CD4-positive, alpha-beta T cell (primary cell): Measurements from ENCODE around the gene RHBDF1. TPM values are rescaled to one million over a fixed set of nuclear protein-coding genes. Genes with fewer than 3 reads are reported as not detected.
A peak's percentile ranks its signal among the peaks of the same experiment; 100 is the strongest.

ENCODE experiments used
- ATAC-seq: fragments of 200-7000 bp; cut with Tn5 transposase; one replicate; pipeline ENCODE4 v1.10.0; 2022; ENCODE audit warnings: mild to moderate bottlenecking; ENCODE audit not compliant: poor library complexity
- CTCF ChIA-PET: fragments of 350-600 bp; sonication (Branson Sonifier 250); formaldehyde crosslinking; loops from one replicate; lab custom pipeline; 2021; ENCODE audit warnings: antibody characterized with exemption, inconsistent platforms; lab: Charles Lee
- POLR2A ChIA-PET: fragments of 350-600 bp; sonication (Branson Sonifier 250); formaldehyde crosslinking; loops from one replicate; lab custom pipeline; 2021; ENCODE audit warnings: antibody characterized with exemption, inconsistent platforms; lab: Charles Lee
- DNase-seq, 14 experiments: peaks; one replicate each; pipeline ENCODE4 v3.0.0-alpha.2; 2013 to 2020; ENCODE audit warnings: mixed read lengths in 2 of 14
- H3K27ac ChIP-seq, 2 donors: one replicate each; pipeline versions ENCODE4 v1.5.1 to v1.7.0; 2013; ENCODE audit warnings: low read length in 2 of 2, low read depth in 1 of 2, mild to moderate bottlenecking in 1 of 2
- H3K27me3 ChIP-seq, 2 experiments: 1 replicate in 1 of 2; 2 replicates in 1 of 2; pipeline versions ENCODE4 v1.6.1 to v1.7.0; 2013; ENCODE audit warnings: low read length in 2 of 2, control low read depth in 1 of 2, mild to moderate bottlenecking in 1 of 2, moderate library complexity in 1 of 2; ENCODE audit not compliant: insufficient read depth in 2 of 2, control insufficient read depth in 1 of 2
- H3K36me3 ChIP-seq: one replicate; pipeline ENCODE4 v1.6.1; 2013; ENCODE audit warnings: low read length, control low read depth; ENCODE audit not compliant: insufficient read depth
- H3K4me1 ChIP-seq: one replicate; pipeline ENCODE4 v1.6.1; 2013; ENCODE audit warnings: low read length, control low read depth; ENCODE audit not compliant: insufficient read depth
- H3K4me3 ChIP-seq: one replicate; pipeline ENCODE4 v1.5.1; 2013; ENCODE audit warnings: mild to moderate bottlenecking, low read length, moderate library complexity
- H3K9me3 ChIP-seq, 2 experiments: 1 replicate in 1 of 2; 2 replicates in 1 of 2; pipeline versions ENCODE4 v1.6.1 to v1.7.0; 2013; ENCODE audit warnings: low read length in 2 of 2, mild to moderate bottlenecking in 2 of 2, control low read depth in 1 of 2, moderate library complexity in 1 of 2; ENCODE audit not compliant: control insufficient read depth in 1 of 2, insufficient read depth in 1 of 2
- H3K27ac Mint-ChIP-seq: one replicate; pipeline ENCODE4 v1.8.0; 2020; ENCODE audit warnings: mixed read lengths
- H3K27me3 Mint-ChIP-seq: one replicate; pipeline ENCODE4 v1.8.0; 2021; ENCODE audit warnings: mixed read lengths
- H3K36me3 Mint-ChIP-seq: one replicate; pipeline ENCODE4 v1.8.0; 2021; ENCODE audit warnings: low read depth, mixed read lengths
- H3K4me1 Mint-ChIP-seq: one replicate; pipeline ENCODE4 v1.8.0; 2021; ENCODE audit warnings: low read depth, mixed read lengths
- H3K4me3 Mint-ChIP-seq: one replicate; pipeline ENCODE4 v1.8.0; 2020; ENCODE audit warnings: mild to moderate bottlenecking, mixed read lengths
- H3K9me3 Mint-ChIP-seq: one replicate; pipeline ENCODE4 v1.8.0; 2020; ENCODE audit warnings: mixed read lengths
- CTCF ChIP-seq: fragments of 200-600 bp; IDR thresholded peaks from one replicate; pipeline ENCODE4 v1.8.0; 2022; ENCODE audit warnings: antibody characterized with exemption, mild to moderate bottlenecking
- intact Hi-C, 2 experiments: fragments of 100-400 bp; cut with DNase I in 1 of 2; cut with micrococcal nuclease in 1 of 2; formaldehyde crosslinking; loops; one replicate each; pipeline versions ENCODE4 v1.15.1 to v1.9.0; 2023 to 2025; cut with DNase I, micrococcal nuclease
- total RNA-seq, 174 experiments: library from RNA in 2 of 174; stranded (reverse) in 2 of 174; gene quantifications; one replicate each; pipeline ENCODE4 v1.2.3 and lab custom pipeline; 2021 to 2026

The RHBDF1 gene
- total RNA-seq, 2 experiments from 2014 or later = 0.33 to 0.34 TPM

GRCh38 chr16:84718-85406 is 12.4 kb upstream of the RHBDF1 start:
- Histone ChIP-seq H3K36me3 (peaks cover 46% of the 10 kb centered on the region), H3K4me3 (no peak overlapping the region), H3K4me1 (peaks cover 26% of the 10 kb centered on the region), H3K9me3 (no peaks in the 10 kb centered on the region), H3K27me3 (no peaks in the 10 kb centered on the region), H3K27ac (no peak overlapping the region)
- DNase-seq (peak in 5 of 14 experiments; percentile 8 to 43 (median 30)), ATAC-seq (peak; percentile 52)
- ChIA-PET CTCF (interaction anchor here (0.6 to 1.3 kb wide), 2 partner anchors 19 to 54 kb away, joined by 3 read pairs; no protein-coding TSS in a partner anchor), POLR2A (interaction anchor here (0.8 kb wide), 2 partner anchors 12 to 22 kb away, joined by 3 to 4 read pairs; no protein-coding TSS in a partner anchor)
- peaks cover 21% of the 10 kb centered on the region for H3K36me3 Mint-ChIP-seq
- intact Hi-C loops = no loop called here
- H3K4me1 Mint-ChIP-seq = peaks cover 28% of the 10 kb centered on the region
- no peaks in the 10 kb centered on the region for H3K27me3 Mint-ChIP-seq
- TF ChIP-seq CTCF = no peak
- no peaks in the 10 kb centered on the region for H3K9me3 Mint-ChIP-seq
- H3K27ac Mint-ChIP-seq = peak overlapping the region; percentile 46
- no peak overlapping the region for H3K4me3 Mint-ChIP-seq

- ATAC-seq (peak; percentile 43), DNase-seq (peak in 2 of 14 experiments; percentile 20 to 37)
- Mint-ChIP-seq H3K36me3 (peaks cover 21% of the 10 kb centered on the region), H3K4me1 (peaks cover 28% of the 10 kb centered on the region), H3K27ac (peak overlapping the region; percentile 46), H3K4me3 (peak overlapping the region; percentile 3), H3K27me3 (no peaks in the 10 kb centered on the region), H3K9me3 (no peaks in the 10 kb centered on the region)
- CTCF ChIA-PET = interaction anchor here (1.3 kb wide), 1 partner anchor 18 kb away, joined by 3 read pairs; no protein-coding TSS in a partner anchor
- Histone ChIP-seq H3K27me3 (no peaks in the 10 kb centered on the region), H3K4me1 (peaks cover 27% of the 10 kb centered on the region), H3K9me3 (no peaks in the 10 kb centered on the region), H3K27ac (peak overlapping the region in 1 of 2 donors; percentile 50), H3K36me3 (peaks cover 48% of the 10 kb centered on the region), H3K4me3 (no peak overlapping the region)
- POLR2A ChIA-PET = no interaction called here
- no peak for TF ChIP-seq CTCF
- intact Hi-C loops = no loop called here
These were observed 11.6 kb upstream of the RHBDF1 start for GRCh38 chr16:83781-84615.

GRCh38 chr16:83060-83603 is 10.7 kb upstream of the RHBDF1 start:
- POLR2A ChIA-PET = no interaction called here
- intact Hi-C loops = no loop called here

More at GRCh38 chr16:83060-83603, 10.7 kb upstream of the RHBDF1 start:
- TF ChIP-seq CTCF = no peak
- peaks cover 28% of the 10 kb centered on the region for H3K4me1 Mint-ChIP-seq
- Histone ChIP-seq H3K27ac (no peak overlapping the region), H3K36me3 (peaks cover 41% of the 10 kb centered on the region), H3K4me3 (no peak overlapping the region), H3K27me3 (no peaks in the 10 kb centered on the region), H3K4me1 (peaks cover 33% of the 10 kb centered on the region), H3K9me3 (no peaks in the 10 kb centered on the region)
- peak overlapping the region; percentile 27 for H3K27ac Mint-ChIP-seq
- H3K27me3 Mint-ChIP-seq = no peaks in the 10 kb centered on the region
- H3K9me3 Mint-ChIP-seq = no peaks in the 10 kb centered on the region
- no peak overlapping the region for H3K4me3 Mint-ChIP-seq
- ATAC-seq (no peak), DNase-seq (no peak)
- CTCF ChIA-PET = no interaction called here
- peaks cover 21% of the 10 kb centered on the region for H3K36me3 Mint-ChIP-seq
